ENCODE data around the gene GPR107. TPM values are rescaled to one million over a fixed set of nuclear protein-coding genes. Genes with fewer than 3 reads are reported as not detected.
A peak's percentile ranks its signal among the peaks of the same experiment; 100 is the strongest.

GPR107 gene
- total RNA-seq, 1 donor from 2014 or later: 58.7 TPM

DNA sequence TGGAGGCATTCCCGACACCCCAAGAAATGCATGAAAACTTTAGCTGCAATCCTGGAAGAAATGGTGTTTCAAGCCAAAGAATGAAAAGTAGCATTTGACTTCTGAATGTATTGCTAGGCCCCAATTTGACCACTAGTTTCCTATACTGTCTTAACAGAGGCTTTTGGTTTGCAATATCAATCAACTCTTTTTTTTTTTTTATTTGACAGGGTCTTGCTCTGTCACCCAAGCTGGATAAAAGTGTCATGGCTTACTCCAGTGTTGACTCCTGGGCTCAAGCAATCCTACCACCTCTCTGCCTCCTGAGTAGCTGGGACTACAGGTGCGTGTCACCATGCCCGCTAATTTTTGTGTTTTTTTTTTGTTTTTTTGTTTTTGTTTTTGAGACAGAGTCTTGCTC is 3.2 kb upstream of the GPR107 start:
- Mint-ChIP-seq H3K27ac (ENCODE audit: unreplicated experiment) (no peak overlapping the region), H3K36me3 (ENCODE audit: low read depth, unreplicated experiment) (no peaks in the 10 kb centered on the region), H3K9me3 (ENCODE audit: unreplicated experiment) (no peaks in the 10 kb centered on the region), H3K4me3 (ENCODE audit: unreplicated experiment) (no peak overlapping the region), H3K4me1 (ENCODE audit: low read depth, unreplicated experiment) (peaks cover 3% of the 10 kb centered on the region), H3K27me3 (ENCODE audit: low read depth, unreplicated experiment) (no peaks in the 10 kb centered on the region)
- no peak for DNase-seq (ENCODE audit: low read depth)
- Histone ChIP-seq H3K27ac (ENCODE audit: low read depth, low read length) (no peak overlapping the region), H2AFZ (ENCODE audit: low read depth, low read length) (no peak overlapping the region), H3K36me3 (ENCODE audit: insufficient read depth, low read length) (no peaks in the 10 kb centered on the region), H3K79me2 (ENCODE audit: insufficient read depth, low read length) (peaks cover 22% of the 10 kb centered on the region), H3K9ac (ENCODE audit: low read length) (no peak overlapping the region), H3K27me3 (ENCODE audit: insufficient read depth, low read length) (no peaks in the 10 kb centered on the region), H3K4me3 (ENCODE audit: insufficient read depth, low read depth, low read length) (no peak overlapping the region), H3K9me3 (ENCODE audit: insufficient read depth, low read depth, low read length) (no peaks in the 10 kb centered on the region), H4K20me1 (ENCODE audit: insufficient read depth, low read length) (no peaks in the 10 kb centered on the region), H3K4me2 (ENCODE audit: low read length) (no peak overlapping the region), H3K4me1 (ENCODE audit: insufficient read depth, low read length) (peaks cover 5% of the 10 kb centered on the region)
- FAIRE-seq: no peak
- no peak for TF ChIP-seq EZH2 (IDR thresholded peaks at IDR 0.05; ENCODE audit: insufficient read depth, low read length)
- TF ChIP-seq, protein P1, sequence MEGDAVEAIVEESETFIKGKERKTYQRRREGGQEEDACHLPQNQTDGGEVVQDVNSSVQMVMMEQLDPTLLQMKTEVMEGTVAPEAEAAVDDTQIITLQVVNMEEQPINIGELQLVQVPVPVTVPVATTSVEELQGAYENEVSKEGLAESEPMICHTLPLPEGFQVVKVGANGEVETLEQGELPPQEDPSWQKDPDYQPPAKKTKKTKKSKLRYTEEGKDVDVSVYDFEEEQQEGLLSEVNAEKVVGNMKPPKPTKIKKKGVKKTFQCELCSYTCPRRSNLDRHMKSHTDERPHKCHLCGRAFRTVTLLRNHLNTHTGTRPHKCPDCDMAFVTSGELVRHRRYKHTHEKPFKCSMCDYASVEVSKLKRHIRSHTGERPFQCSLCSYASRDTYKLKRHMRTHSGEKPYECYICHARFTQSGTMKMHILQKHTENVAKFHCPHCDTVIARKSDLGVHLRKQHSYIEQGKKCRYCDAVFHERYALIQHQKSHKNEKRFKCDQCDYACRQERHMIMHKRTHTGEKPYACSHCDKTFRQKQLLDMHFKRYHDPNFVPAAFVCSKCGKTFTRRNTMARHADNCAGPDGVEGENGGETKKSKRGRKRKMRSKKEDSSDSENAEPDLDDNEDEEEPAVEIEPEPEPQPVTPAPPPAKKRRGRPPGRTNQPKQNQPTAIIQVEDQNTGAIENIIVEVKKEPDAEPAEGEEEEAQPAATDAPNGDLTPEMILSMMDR (IDR thresholded peaks at IDR 0.05; ENCODE audit: insufficient read depth, low read depth, low read length): no peak

DNA sequence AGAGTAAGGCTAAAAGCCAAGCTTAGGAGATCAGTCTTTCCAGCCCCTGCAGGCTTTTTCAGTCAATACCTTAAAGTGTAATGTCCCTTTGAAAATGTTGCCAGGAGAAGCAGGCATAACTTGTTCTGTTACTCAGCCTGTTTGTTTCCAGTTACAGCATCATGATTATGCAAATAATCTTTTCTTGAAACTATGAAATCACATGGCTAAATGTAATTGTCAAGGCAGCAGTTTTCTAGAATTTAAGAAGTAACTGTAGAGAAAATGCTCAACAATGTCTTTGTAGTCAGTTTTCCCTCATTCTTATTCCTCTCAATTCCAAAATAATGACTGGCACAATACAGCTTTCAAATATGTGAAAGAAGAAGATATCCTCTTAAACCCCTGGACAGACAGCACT is 1.9 kb upstream of the GPR107 start:
- peaks cover under 1% of the 10 kb centered on the region for H4K20me1 ChIP-seq (ENCODE audit: insufficient read depth, low read length)
- no peak overlapping the region for H3K9ac ChIP-seq (ENCODE audit: low read length)
- H3K4me3 Mint-ChIP-seq (ENCODE audit: unreplicated experiment): peak overlapping the region; percentile 78
- peaks cover 3% of the 10 kb centered on the region for H3K4me1 Mint-ChIP-seq (ENCODE audit: low read depth, unreplicated experiment)
- no peaks in the 10 kb centered on the region for H3K27me3 Mint-ChIP-seq (ENCODE audit: low read depth, unreplicated experiment)
- H2AFZ ChIP-seq (ENCODE audit: low read depth, low read length): no peak overlapping the region
- no peak overlapping the region for H3K4me2 ChIP-seq (ENCODE audit: low read length)
- H3K9me3 ChIP-seq (ENCODE audit: insufficient read depth, low read depth, low read length): no peaks in the 10 kb centered on the region
- FAIRE-seq (no peak), DNase-seq (ENCODE audit: low read depth) (no peak)
- H3K27me3 ChIP-seq (ENCODE audit: insufficient read depth, low read length): no peaks in the 10 kb centered on the region
- H3K4me1 ChIP-seq (ENCODE audit: insufficient read depth, low read length): peaks cover 5% of the 10 kb centered on the region
- TF ChIP-seq, protein P1 (IDR thresholded peaks at IDR 0.05; ENCODE audit: insufficient read depth, low read depth, low read length): no peak
- no peak overlapping the region for H3K4me3 ChIP-seq (ENCODE audit: insufficient read depth, low read depth, low read length)
- no peak overlapping the region for H3K27ac Mint-ChIP-seq (ENCODE audit: unreplicated experiment)
- H3K9me3 Mint-ChIP-seq (ENCODE audit: unreplicated experiment): no peaks in the 10 kb centered on the region
- no peaks in the 10 kb centered on the region for H3K36me3 ChIP-seq (ENCODE audit: insufficient read depth, low read length)
- H3K79me2 ChIP-seq (ENCODE audit: insufficient read depth, low read length): peaks cover 34% of the 10 kb centered on the region
- H3K36me3 Mint-ChIP-seq (ENCODE audit: low read depth, unreplicated experiment): no peaks in the 10 kb centered on the region
- H3K27ac ChIP-seq (ENCODE audit: low read depth, low read length): no peak overlapping the region

DNA sequence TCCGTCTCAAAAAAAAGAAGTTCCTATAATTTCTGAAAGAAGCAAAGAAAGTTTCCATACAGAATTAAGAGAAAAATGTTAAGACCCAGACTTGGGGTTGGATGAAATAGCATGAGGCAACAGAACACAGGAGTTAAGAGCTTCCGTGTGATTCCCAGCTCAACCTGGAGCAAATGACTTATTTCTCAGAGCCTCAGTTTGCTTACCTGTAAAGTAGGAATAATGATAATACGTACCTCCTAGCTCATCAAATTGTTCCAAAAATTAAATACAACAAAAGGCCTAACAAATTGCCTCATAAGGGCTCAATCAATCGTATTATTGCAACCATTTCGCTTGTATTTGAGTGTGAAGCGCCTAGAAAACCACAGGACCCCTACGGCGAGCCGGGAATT is 600 bp upstream of the GPR107 start:
- DNase-seq (ENCODE audit: low read depth) (no peak), FAIRE-seq (no peak)
- H2AFZ ChIP-seq (ENCODE audit: low read depth, low read length): peak overlapping the region; percentile 85
- peaks cover 10% of the 10 kb centered on the region for H4K20me1 ChIP-seq (ENCODE audit: insufficient read depth, low read length)
- no peaks in the 10 kb centered on the region for H3K27me3 ChIP-seq (ENCODE audit: insufficient read depth, low read length)
- peak overlapping the region; percentile 96 for H3K4me3 ChIP-seq (ENCODE audit: insufficient read depth, low read depth, low read length)
- Mint-ChIP-seq H3K4me1 (ENCODE audit: low read depth, unreplicated experiment) (peaks cover 3% of the 10 kb centered on the region), H3K27me3 (ENCODE audit: low read depth, unreplicated experiment) (no peaks in the 10 kb centered on the region), H3K27ac (ENCODE audit: unreplicated experiment) (peak overlapping the region; percentile 85), H3K4me3 (ENCODE audit: unreplicated experiment) (peak overlapping the region; percentile 97), H3K36me3 (ENCODE audit: low read depth, unreplicated experiment) (peaks cover 1% of the 10 kb centered on the region), H3K9me3 (ENCODE audit: unreplicated experiment) (no peaks in the 10 kb centered on the region)
- TF ChIP-seq, protein P1 (IDR thresholded peaks at IDR 0.05; ENCODE audit: insufficient read depth, low read depth, low read length): no peak
- no peak for TF ChIP-seq EZH2 (IDR thresholded peaks at IDR 0.05; ENCODE audit: insufficient read depth, low read length)
- peak overlapping the region; percentile 97 for H3K9ac ChIP-seq (ENCODE audit: low read length)
- H3K27ac ChIP-seq (ENCODE audit: low read depth, low read length): peak overlapping the region; percentile 80
- peaks cover 5% of the 10 kb centered on the region for H3K4me1 ChIP-seq (ENCODE audit: insufficient read depth, low read length)
- H3K9me3 ChIP-seq (ENCODE audit: insufficient read depth, low read depth, low read length): no peaks in the 10 kb centered on the region
- peaks cover 46% of the 10 kb centered on the region for H3K79me2 ChIP-seq (ENCODE audit: insufficient read depth, low read length)
- no peaks in the 10 kb centered on the region for H3K36me3 ChIP-seq (ENCODE audit: insufficient read depth, low read length)
- peak overlapping the region; percentile 100 for H3K4me2 ChIP-seq (ENCODE audit: low read length)

Measured in astrocyte (in vitro differentiated cells and primary cell).